Measurements from ENCODE around the gene PXMP2.

GRCh38 chr12:132720606-132721345, 33.4 kb downstream of the PXMP2 start:
- TF ChIP-seq CTCF (conservative IDR thresholded peaks at IDR 0.05; ENCODE audit: low read depth, low read length) (no peak), EZH2 (IDR thresholded peaks at IDR 0.05; ENCODE audit: borderline replicate concordance, low read depth, low read length, poor library complexity, severe bottlenecking) (no peak)
